EL (cell line): ENCODE results near the gene ELMO2.
"Not testable (repeated sequence)": the region's sequence is repeated elsewhere in the genome, so short reads cannot be mapped to it uniquely, and the experiment has no call there.

Source experiments
- DNase-seq: peaks from one replicate; pipeline ENCODE4 v3.0.0-alpha.2; 2016

Gene ELMO2

GRCh38 chr20:46402331-46402811 is 4.0 kb downstream of the ELMO2 start:
- DNase-seq = no peak

- no peak for DNase-seq
Observed at GRCh38 chr20:46401478-46401860, 4.9 kb downstream of the ELMO2 start.

GRCh38 chr20:46400828-46401477 is 5.5 kb downstream of the ELMO2 start:
- peak; percentile 57 for DNase-seq

- peak; percentile 53 for DNase-seq
Observed at GRCh38 chr20:46400253-46400652, 6.2 kb downstream of the ELMO2 start.

DNA sequence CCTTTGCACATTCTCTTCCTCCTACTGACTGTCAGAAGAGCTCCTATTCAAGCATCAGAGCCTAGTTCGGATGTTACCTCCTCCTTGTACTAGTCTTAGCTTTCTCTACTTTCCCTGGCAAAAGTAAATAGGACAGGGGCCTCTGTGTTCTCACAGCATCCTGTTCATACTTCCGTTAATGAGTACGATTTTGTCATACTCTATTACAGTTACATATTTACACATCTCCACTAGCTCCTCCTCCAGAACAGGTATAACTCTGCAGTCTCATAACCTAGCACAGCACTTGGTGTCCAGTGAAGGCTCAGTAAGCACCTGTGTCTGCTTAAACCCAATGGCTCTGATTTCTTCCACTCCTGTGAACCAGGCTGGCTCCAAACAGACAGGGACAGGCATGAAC is 7.0 kb downstream of the ELMO2 start:
- DNase-seq = no peak

- no peak for DNase-seq
Observed at GRCh38 chr20:46398963-46399362, 7.5 kb downstream of the ELMO2 start.

- no peak for DNase-seq
Observed at GRCh38 chr20:46396052-46396740, 10.2 kb downstream of the ELMO2 start.

DNA sequence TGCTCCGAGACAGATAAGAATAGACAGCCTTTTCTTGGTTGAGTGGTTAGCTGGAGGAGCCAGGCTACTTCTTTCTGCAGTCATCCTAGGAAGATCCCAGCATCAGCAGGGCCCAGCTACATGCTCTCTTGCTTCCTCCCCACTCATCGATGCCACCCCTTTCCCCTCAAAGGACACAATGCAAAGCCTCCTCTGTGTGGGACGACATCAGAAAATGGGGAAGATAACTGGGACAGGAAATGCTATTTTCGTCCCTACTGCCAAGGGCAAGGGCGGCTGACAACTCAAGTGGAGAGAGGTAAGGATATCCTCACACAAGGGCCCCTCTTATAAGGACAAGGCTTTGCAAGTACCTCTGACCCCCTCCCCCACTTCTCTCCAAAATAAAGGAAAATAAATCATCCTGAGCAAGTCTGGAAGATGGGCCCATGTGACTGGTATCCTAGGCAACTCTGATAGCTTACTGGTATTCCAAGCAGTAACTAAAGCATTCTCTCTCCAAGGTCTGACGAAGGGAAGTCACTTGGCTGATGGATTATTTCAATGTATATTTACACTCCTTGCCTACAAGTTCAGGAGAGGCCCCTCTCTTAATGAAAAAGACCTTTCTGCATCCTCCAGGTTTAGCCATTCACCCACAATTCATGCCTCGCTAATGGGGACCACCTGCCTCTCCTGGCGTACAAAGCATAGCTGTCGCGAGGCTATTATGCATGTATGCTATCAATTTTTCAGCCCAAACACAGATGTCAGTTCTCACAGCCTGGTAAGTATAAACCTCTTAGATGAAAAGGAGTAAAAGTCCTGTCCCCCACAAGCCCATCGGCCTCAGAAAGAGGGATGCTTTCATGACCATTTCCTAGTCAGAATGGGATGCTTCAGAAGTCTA is 11.3 kb downstream of the ELMO2 start:
- no peak for DNase-seq

DNA sequence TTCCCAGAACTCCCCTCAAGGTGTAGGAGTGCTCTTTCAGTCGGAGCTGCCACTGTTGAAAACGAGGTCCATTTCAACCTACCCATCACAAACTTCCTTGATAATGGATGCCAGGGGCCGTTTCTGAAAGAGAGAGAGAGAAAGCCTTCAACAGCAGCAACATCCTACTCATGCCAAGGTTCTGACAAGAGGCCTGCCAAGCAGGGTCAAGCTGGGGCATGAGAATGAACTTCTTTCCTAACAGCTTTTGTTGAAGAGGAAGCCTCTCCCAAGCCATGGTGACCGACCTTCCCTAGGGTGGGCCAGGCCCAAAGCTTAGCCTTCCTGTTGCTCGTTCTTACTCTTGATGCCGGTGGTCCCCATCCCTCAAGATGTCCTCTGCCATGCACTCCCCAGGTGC is 12.4 kb downstream of the ELMO2 start:
- DNase-seq = no peak

GRCh38 chr20:46388937-46389336 is 17.5 kb downstream of the ELMO2 start:
- DNase-seq = no peak

- DNase-seq = no peak
Observed at GRCh38 chr20:46388201-46388836, 18.1 kb downstream of the ELMO2 start.

- not testable (repeated sequence) for DNase-seq
Observed at GRCh38 chr20:46387054-46387453, 19.4 kb downstream of the ELMO2 start.

GRCh38 chr20:46378412-46379009 is 27.9 kb downstream of the ELMO2 start:
- no peak for DNase-seq

DNA sequence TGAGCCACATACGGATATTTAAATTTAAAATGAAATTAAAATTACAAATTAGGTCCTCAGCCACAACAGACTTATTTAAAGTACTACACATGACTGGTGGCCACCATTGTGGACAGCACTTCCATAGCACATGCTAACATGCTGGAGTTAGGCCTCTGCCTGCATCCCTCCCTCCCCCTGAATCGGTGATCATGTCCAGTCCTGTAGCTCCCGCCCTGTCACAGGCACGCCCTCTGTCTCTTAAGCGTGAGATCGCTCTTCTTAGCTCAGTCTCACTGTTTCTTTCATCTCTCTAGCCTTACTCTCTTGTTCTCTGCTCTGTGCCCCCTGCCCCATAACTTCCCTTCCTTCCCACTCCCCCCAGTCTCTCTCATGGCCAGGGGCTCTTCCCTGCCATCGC is 28.9 kb downstream of the ELMO2 start:
- DNase-seq = no peak

GRCh38 chr20:46376196-46376785 is 30.1 kb downstream of the ELMO2 start:
- no peak for DNase-seq

- peak; percentile 17 for DNase-seq
Observed at GRCh38 chr20:46375771-46376170, 30.6 kb downstream of the ELMO2 start.

DNA sequence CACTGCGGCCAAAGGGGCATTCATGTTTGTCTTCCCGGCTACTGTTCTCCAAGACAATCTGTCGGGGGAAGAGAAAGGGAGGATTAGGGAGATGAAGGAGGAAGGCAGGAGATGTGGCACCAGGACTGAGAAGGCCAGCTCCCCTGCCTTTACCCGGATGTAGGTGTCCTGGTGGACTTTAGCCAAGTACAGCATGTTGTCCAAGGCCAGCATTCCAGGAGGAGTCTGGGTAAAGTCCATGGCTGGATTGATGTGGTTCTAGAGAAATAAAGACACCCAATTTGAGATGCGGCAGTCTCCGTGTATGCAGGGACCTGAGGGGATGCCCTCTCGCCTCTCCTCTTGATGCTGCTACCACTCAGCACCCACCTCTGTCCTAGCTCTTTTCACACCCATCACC is 32.0 kb downstream of the ELMO2 start:
- DNase-seq = no peak

GRCh38 chr20:46371656-46372055 is 34.8 kb downstream of the ELMO2 start:
- no peak for DNase-seq

DNA sequence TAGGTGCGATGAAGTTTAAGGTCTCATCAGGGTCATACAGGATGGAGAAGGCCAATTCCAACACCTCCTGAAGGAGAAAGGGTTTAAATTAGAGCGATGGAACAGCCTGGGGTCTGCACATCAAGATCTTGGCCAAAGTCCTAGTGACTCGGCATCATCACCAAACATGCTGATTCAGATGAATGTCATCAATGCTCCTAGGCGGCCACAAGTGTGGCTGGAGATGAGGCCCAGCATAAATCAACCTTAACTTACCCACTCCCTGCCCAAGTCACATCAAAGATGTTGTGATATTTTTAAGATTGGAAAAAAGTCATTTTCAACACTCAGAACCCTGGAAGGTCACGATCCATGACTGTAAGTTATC is 37.5 kb downstream of the ELMO2 start:
- no peak for DNase-seq

- DNase-seq = no peak
Observed at GRCh38 chr20:46367967-46368901, 38.2 kb downstream of the ELMO2 start.

- no peak for DNase-seq
Observed at GRCh38 chr20:46367234-46367633, 39.2 kb downstream of the ELMO2 start.
